Large intestine (tissue), 3 donors: ENCODE data around the gene HOXA2. TPM values are rescaled to one million over a fixed set of nuclear protein-coding genes. Genes with fewer than 3 reads are reported as not detected.

ENCODE experiments used
- DNase-seq, 2 donors: peaks; one replicate each; pipeline versions ENCODE4 v3.0.0 to v3.0.0-alpha.2; 2013
- H3K27ac ChIP-seq: one replicate; pipeline ENCODE4 v1.5.1; 2013; ENCODE audit warnings: low read length
- H3K27me3 ChIP-seq: 2 replicates; pipeline ENCODE4 v1.6.1; 2013; ENCODE audit warnings: low read length; ENCODE audit not compliant: control insufficient read depth, insufficient read depth
- H3K36me3 ChIP-seq: 2 replicates; pipeline ENCODE4 v1.6.1; 2013; ENCODE audit warnings: low read length; ENCODE audit not compliant: control insufficient read depth, insufficient read depth
- H3K4me1 ChIP-seq: one replicate; pipeline ENCODE4 v1.6.1; 2013; ENCODE audit warnings: low read length; ENCODE audit not compliant: control insufficient read depth, insufficient read depth
- H3K4me3 ChIP-seq: one replicate; pipeline ENCODE4 v1.5.1; 2013; ENCODE audit warnings: low read length
- H3K9me3 ChIP-seq: one replicate; pipeline ENCODE4 v1.6.1; 2013; ENCODE audit warnings: mild to moderate bottlenecking, low read depth, low read length, moderate library complexity; ENCODE audit not compliant: control insufficient read depth
- WGBS: methylation state at CpG from one replicate; pipeline ENCODE4 v1.1.5; 2013; ENCODE audit warnings: low lambda C conversion rate; ENCODE audit not compliant: insufficient coverage; 5-methylcytosine and 5-hydroxymethylcytosine counted together
- polyA plus RNA-seq: library from polyadenylated mRNA; unstranded; fragments of 120-200 nt; gene quantifications from one replicate; pipeline ENCODE4 v1.2.1, GENCODE V29; 2013

Gene HOXA2
- polyA plus RNA-seq, 1 donor = 5.5 TPM

GRCh38 chr7:27116031-27116961 lies 13.8 kb upstream of the HOXA2 start:
- Histone ChIP-seq H3K27ac (peak overlapping the region; percentile 81), H3K9me3 (no peaks in the 10 kb centered on the region), H3K36me3 (peaks cover 23% of the 10 kb centered on the region), H3K27me3 (peaks cover 3% of the 10 kb centered on the region), H3K4me1 (peaks cover 63% of the 10 kb centered on the region), H3K4me3 (peak overlapping the region; percentile 58)
- WGBS = 58% methylated on average over 5 of the region's 20 CpGs
- no peak for DNase-seq

DNA sequence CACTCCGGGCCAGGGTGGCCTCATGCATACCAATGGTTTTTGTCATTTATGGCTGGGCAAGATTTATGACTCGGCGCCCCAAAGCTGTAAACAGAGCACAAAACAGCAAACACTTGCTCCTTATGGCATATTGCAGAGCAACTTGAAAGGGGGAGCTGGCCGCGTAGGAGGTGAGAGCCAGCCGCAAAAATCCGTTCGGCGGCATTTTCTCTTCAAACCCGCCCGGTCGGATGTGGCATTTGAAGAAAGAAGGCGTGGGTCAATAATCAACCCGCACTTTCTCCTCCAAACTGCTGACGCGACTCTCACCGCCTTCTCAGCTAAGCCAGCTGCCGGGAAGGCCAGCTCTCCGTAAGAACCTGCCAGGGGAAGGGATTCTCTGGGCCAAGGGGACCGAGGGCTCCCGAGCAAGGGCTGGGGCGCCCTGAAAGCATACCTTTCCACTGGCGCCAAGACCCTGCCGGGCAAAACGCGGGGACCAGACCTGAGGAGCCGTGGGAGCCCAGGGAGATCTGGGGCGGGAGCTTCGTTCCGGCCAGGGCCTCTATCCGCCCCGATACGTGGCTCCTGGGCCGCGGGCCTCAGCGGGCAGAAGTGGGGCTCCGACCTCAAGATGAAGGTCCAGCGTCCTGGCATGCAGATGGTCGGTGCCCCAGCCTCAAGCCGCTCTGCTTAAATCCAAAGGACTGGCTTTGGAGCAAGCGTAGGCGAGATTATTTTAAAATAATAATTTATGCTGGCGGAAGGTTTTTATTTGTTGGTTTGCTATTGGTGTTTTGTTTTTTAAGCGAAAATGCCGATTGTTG lies 12.9 kb upstream of the HOXA2 start:
- peaks cover 23% of the 10 kb centered on the region for H3K36me3 ChIP-seq
- peak in 1 of 2 donors; percentile 89 for DNase-seq
- peaks cover 3% of the 10 kb centered on the region for H3K27me3 ChIP-seq
- H3K4me3 ChIP-seq = peak overlapping the region; percentile 58
- H3K27ac ChIP-seq = peak overlapping the region; percentile 81
- peaks cover 61% of the 10 kb centered on the region for H3K4me1 ChIP-seq
- peaks cover 2% of the 10 kb centered on the region for H3K9me3 ChIP-seq
- WGBS = 10% methylated on average over 2 of the region's 45 CpGs

DNA sequence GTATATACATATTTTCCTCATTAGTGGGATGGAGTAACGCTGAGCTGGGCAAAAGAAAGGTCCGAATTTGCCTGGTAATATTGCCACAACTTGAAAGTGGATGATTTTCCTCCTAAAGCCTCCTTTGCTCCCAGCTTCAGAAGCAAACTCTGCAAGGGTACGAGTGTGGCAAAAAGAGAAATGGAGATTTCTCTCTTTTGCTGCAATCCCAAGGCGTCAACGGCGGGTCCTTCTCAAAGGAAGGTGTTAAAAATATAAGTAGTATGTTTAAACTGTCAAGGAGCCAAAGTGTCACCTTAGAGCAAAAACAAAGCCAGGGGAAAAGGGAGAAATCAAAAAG lies 12.4 kb upstream of the HOXA2 start:
- no peak for DNase-seq
- 40% methylated on average over 1 of the region's 6 CpGs for WGBS
- H3K27ac ChIP-seq = peak overlapping the region; percentile 81
- H3K4me1 ChIP-seq = peaks cover 58% of the 10 kb centered on the region
- peak overlapping the region; percentile 58 for H3K4me3 ChIP-seq
- peaks cover 3% of the 10 kb centered on the region for H3K27me3 ChIP-seq
- peaks cover 25% of the 10 kb centered on the region for H3K36me3 ChIP-seq
- peaks cover 5% of the 10 kb centered on the region for H3K9me3 ChIP-seq

GRCh38 chr7:27113991-27114769 lies 11.7 kb upstream of the HOXA2 start:
- peaks cover 28% of the 10 kb centered on the region for H3K36me3 ChIP-seq
- H3K4me3 ChIP-seq = peak overlapping the region; percentile 53
- WGBS = no CpG with 5 or more reads among the region's 26 CpGs
- H3K4me1 ChIP-seq = peaks cover 52% of the 10 kb centered on the region
- H3K27me3 ChIP-seq = peaks cover 3% of the 10 kb centered on the region
- peak overlapping the region; percentile 81 for H3K27ac ChIP-seq
- DNase-seq = peak in 1 of 2 donors; percentile 70
- peaks cover 5% of the 10 kb centered on the region for H3K9me3 ChIP-seq

DNA sequence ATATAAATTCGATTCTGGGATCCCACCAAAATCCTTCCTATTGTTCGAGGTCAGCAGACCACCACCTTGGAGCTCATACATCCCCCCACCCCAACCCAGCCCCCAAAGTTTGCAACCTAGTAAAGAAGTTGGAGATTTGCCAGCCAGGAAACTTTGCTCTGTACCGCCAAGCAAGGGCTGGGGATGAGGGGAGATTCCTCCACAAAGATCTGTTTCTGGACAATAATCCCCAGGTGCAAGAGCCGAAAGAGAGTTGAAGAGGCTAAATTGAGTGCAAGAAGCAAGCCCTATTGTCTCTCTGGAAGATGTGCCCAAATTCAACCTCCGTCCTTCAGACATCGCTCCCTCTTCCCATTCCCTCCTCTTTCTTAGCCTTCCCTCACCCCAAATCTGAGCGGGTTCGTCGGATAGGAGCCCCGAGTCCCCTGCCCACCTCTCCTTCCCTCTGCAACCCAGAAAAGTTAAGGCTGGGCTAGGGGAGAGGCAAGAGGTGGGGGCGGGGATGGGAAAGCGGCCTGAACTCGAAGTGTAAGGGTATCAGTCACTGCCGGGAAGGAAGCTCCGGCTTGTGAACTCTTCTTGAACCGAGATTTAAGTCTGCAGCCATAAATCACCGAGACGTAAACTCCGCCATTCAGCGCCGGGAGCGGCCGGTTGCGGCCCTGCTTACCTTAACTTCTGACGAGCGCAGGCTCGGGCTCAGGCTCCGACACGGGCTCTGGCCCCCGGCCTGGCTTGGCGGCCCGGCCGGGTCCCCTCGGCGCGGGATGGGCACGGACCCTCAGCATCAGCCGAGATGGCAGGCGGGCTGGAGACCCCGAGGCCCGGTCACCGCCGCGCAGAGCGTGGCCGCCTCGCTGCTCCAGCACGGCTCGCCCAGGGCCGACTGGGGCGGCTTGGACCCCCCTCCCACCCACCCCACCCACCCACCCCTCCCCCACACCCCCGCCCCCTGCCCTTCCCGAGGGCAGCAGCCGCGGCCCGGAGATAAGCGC lies 10.8 kb upstream of the HOXA2 start:
- H3K4me1 ChIP-seq = peaks cover 48% of the 10 kb centered on the region
- H3K9me3 ChIP-seq = peaks cover 5% of the 10 kb centered on the region
- peaks cover 27% of the 10 kb centered on the region for H3K36me3 ChIP-seq
- H3K27ac ChIP-seq = peak overlapping the region; percentile 81
- H3K4me3 ChIP-seq = peak overlapping the region; percentile 53
- 0% methylated on average over 1 of the region's 57 CpGs for WGBS
- peak; percentile 80 to 89 for DNase-seq
- H3K27me3 ChIP-seq = peaks cover 3% of the 10 kb centered on the region

GRCh38 chr7:27112361-27112760 lies 9.9 kb upstream of the HOXA2 start:
- DNase-seq = no peak
- peak overlapping the region; percentile 81 for H3K27ac ChIP-seq
- WGBS = 63% methylated on average over 2 of the region's 4 CpGs
- H3K4me3 ChIP-seq = peak overlapping the region; percentile 53
- H3K9me3 ChIP-seq = peaks cover 8% of the 10 kb centered on the region
- peaks cover 3% of the 10 kb centered on the region for H3K27me3 ChIP-seq
- H3K36me3 ChIP-seq = peaks cover 30% of the 10 kb centered on the region
- peaks cover 42% of the 10 kb centered on the region for H3K4me1 ChIP-seq

GRCh38 chr7:27111751-27112277 lies 9.3 kb upstream of the HOXA2 start:
- H3K4me1 ChIP-seq = peaks cover 37% of the 10 kb centered on the region
- H3K27me3 ChIP-seq = peaks cover 3% of the 10 kb centered on the region
- DNase-seq = no peak
- WGBS = no CpG with 5 or more reads among the region's 4 CpGs
- H3K36me3 ChIP-seq = peaks cover 27% of the 10 kb centered on the region
- peaks cover 8% of the 10 kb centered on the region for H3K9me3 ChIP-seq
- H3K27ac ChIP-seq = peak overlapping the region; percentile 81
- peak overlapping the region; percentile 53 for H3K4me3 ChIP-seq

DNA sequence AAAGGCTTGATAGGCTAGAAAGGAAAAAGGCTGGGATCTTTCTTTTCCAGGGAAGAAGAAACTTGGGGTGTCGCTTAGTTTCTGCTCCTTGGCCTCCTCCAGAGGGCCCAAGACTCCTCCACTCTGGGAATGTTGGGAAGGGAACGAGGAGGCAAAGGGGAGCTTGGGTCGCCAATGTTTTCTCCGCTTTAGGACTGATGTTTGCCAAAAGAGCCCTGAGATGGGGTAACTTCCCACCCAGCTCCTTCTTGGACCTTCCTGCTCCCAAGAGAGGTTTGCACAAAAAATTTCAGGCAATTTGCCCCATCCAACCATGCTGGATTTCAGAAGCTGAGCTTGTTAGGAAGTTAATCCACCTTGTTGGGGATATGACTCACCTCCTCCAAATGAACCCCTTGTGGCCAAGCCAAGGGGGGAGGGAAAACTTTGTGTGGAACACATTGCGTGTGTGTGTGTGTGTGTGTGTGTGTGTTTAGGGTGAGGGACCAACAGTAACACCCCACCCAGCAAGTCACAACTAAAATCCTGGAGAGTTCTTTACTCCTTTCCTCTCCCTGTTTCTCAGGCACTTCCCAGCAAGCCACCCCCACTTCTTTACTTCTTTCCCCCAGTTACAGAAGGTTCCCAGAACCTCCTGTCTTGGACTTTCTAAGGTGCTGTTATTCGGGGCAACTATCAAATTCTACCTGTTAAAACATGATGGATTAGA lies 8.7 kb upstream of the HOXA2 start:
- peak overlapping the region; percentile 81 for H3K27ac ChIP-seq
- WGBS = no CpG with 5 or more reads among the region's 6 CpGs
- no peak for DNase-seq
- H3K27me3 ChIP-seq = peaks cover 3% of the 10 kb centered on the region
- H3K9me3 ChIP-seq = peaks cover 10% of the 10 kb centered on the region
- peak overlapping the region; percentile 53 for H3K4me3 ChIP-seq
- H3K36me3 ChIP-seq = peaks cover 27% of the 10 kb centered on the region
- peaks cover 32% of the 10 kb centered on the region for H3K4me1 ChIP-seq
